SIG-M5 treated with dmso at 0.1 percent for 504 hours (cell line): ENCODE measurements around the gene ARMC9.
A peak's percentile ranks its signal among the peaks of the same experiment; 100 is the strongest.
"Not testable (repeated sequence)": the region's sequence is repeated elsewhere in the genome, so short reads cannot be mapped to it uniquely, and the experiment has no call there.

ENCODE experiments used
- DNase-seq: peaks from one replicate; lab custom pipeline; 2025; ENCODE audit not compliant: unreplicated experiment; lab: John Stamatoyannopoulos, UW

The ARMC9 gene

GRCh38 chr2:231278868-231279267, 80.4 kb downstream of the ARMC9 start:
- no peak for DNase-seq

GRCh38 chr2:231280846-231281245, 82.4 kb downstream of the ARMC9 start:
- no peak for DNase-seq

GRCh38 chr2:231284296-231284695, 85.9 kb downstream of the ARMC9 start:
- no peak for DNase-seq

- no peak for DNase-seq
Measured at GRCh38 chr2:231286964-231287363, 88.5 kb downstream of the ARMC9 start.

GRCh38 chr2:231287696-231288095, 89.3 kb downstream of the ARMC9 start:
- DNase-seq = no peak

GRCh38 chr2:231288590-231288989, 90.2 kb downstream of the ARMC9 start:
- no peak for DNase-seq

- peak; percentile 40 for DNase-seq
Measured at GRCh38 chr2:231290321-231291015, 92.0 kb downstream of the ARMC9 start.

- DNase-seq = no peak
Measured at GRCh38 chr2:231292472-231293134, 94.2 kb downstream of the ARMC9 start.

GRCh38 chr2:231293163-231293562, 94.7 kb downstream of the ARMC9 start:
- no peak for DNase-seq

GRCh38 chr2:231294116-231294515, 95.7 kb downstream of the ARMC9 start:
- DNase-seq = no peak

GRCh38 chr2:231294571-231295362, 96.3 kb downstream of the ARMC9 start:
- DNase-seq = peak; percentile 15

- no peak for DNase-seq
Measured at GRCh38 chr2:231295363-231295655, 96.9 kb downstream of the ARMC9 start.

GRCh38 chr2:231296401-231296974, 98.1 kb downstream of the ARMC9 start:
- no peak for DNase-seq

- peak; percentile 52 for DNase-seq
Measured at GRCh38 chr2:231297108-231297908, 98.9 kb downstream of the ARMC9 start.

- no peak for DNase-seq
Measured at GRCh38 chr2:231298091-231298490, 99.7 kb downstream of the ARMC9 start.

GRCh38 chr2:231299267-231299666, 100.8 kb downstream of the ARMC9 start:
- peak; percentile 96 for DNase-seq

- peak; percentile 33 for DNase-seq
Measured at GRCh38 chr2:231300020-231300721, 101.7 kb downstream of the ARMC9 start.

- DNase-seq = peak; percentile 24
Measured at GRCh38 chr2:231300722-231301076, 102.3 kb downstream of the ARMC9 start.

GRCh38 chr2:231304259-231304658, 105.8 kb downstream of the ARMC9 start:
- DNase-seq = not testable (repeated sequence)

- no peak for DNase-seq
Measured at GRCh38 chr2:231305221-231305620, 106.8 kb downstream of the ARMC9 start.
